Liver (tissue), 9 donors: ENCODE measurements around the gene KIAA1755. TPM values are rescaled to one million over a fixed set of nuclear protein-coding genes. Genes with fewer than 3 reads are reported as not detected.

Source experiments
- DNase-seq: peaks from one replicate; pipeline ENCODE4 v3.0.0-alpha.2; 2017; ENCODE audit warnings: low spot score
- H3K27ac ChIP-seq, 2 donors: one replicate each; pipeline ENCODE4 v1.7.0; 2013; ENCODE audit warnings: inconsistent platforms in 2 of 2, low read length in 2 of 2, control low read depth in 1 of 2, low read depth in 1 of 2, mild to moderate bottlenecking in 1 of 2
- H3K27me3 ChIP-seq, 4 donors: one replicate each; pipeline versions ENCODE4 v1.6.1 to v1.7.0; 2013; ENCODE audit warnings: low read length in 3 of 4, inconsistent platforms in 1 of 4, mild to moderate bottlenecking in 1 of 4, moderate library complexity in 1 of 4; ENCODE audit not compliant: control insufficient read depth in 4 of 4, insufficient read depth in 4 of 4
- H3K36me3 ChIP-seq, 4 donors: one replicate each; pipeline versions ENCODE4 v1.6.1 to v1.7.0; 2013; ENCODE audit warnings: low read length in 3 of 4, mild to moderate bottlenecking in 3 of 4, low read depth in 1 of 4, moderate library complexity in 1 of 4; ENCODE audit not compliant: control insufficient read depth in 4 of 4, insufficient read depth in 3 of 4
- H3K4me1 ChIP-seq, 4 donors: one replicate each; pipeline versions ENCODE4 v1.6.1 to v1.7.0; 2013; ENCODE audit warnings: low read length in 3 of 4, mild to moderate bottlenecking in 3 of 4, moderate library complexity in 1 of 4; ENCODE audit not compliant: control insufficient read depth in 4 of 4, insufficient read depth in 4 of 4
- H3K4me3 ChIP-seq, 3 donors: one replicate each; pipeline versions ENCODE4 v1.6.1 to v1.7.0; 2013; ENCODE audit warnings: low read length in 3 of 3, control low read depth in 1 of 3, low read depth in 1 of 3, mild to moderate bottlenecking in 1 of 3
- H3K9ac ChIP-seq, 2 donors: one replicate each; pipeline ENCODE4 v1.7.0; 2013; ENCODE audit warnings: low read length in 2 of 2, mild to moderate bottlenecking in 2 of 2, moderate library complexity in 2 of 2, control low read depth in 1 of 2, low read depth in 1 of 2
- H3K9me3 ChIP-seq, 4 donors: one replicate each; pipeline versions ENCODE4 v1.6.1 to v1.7.0; 2013; ENCODE audit warnings: low read length in 3 of 4; ENCODE audit not compliant: control insufficient read depth in 4 of 4
- ATF3 ChIP-seq: IDR thresholded peaks from 2 replicates; pipeline ENCODE4 v1.6.1; 2016; ENCODE audit warnings: antibody characterized with exemption
- CTCF ChIP-seq: fragments of 150-350 bp; IDR thresholded peaks from 2 replicates; pipeline ENCODE4 v1.5.1; 2017; ENCODE audit warnings: improper control_type of control experiment, low read depth, low read length; ENCODE audit not compliant: missing input control
- EGR1 ChIP-seq, 2 donors: IDR thresholded peaks; 2 replicates each; pipeline ENCODE4 v1.6.1; 2016 to 2018; ENCODE audit warnings: antibody characterized with exemption in 2 of 2, low read depth in 2 of 2
- FOXA2 ChIP-seq: IDR thresholded peaks from 2 replicates; pipeline ENCODE4 v1.6.1; 2016; ENCODE audit warnings: antibody characterized with exemption
- GABPA ChIP-seq, 2 donors: IDR thresholded peaks in 1 of 2; conservative IDR thresholded peaks in 1 of 2; 2 replicates each; pipeline ENCODE4 v1.6.1; 2016; ENCODE audit warnings: antibody characterized with exemption in 2 of 2, mild to moderate bottlenecking in 1 of 2, moderate library complexity in 1 of 2
- HNF4A ChIP-seq, 2 donors: conservative IDR thresholded peaks; 2 replicates each; pipeline ENCODE4 v1.6.1; 2016; ENCODE audit warnings: antibody characterized with exemption in 2 of 2, mild to moderate bottlenecking in 2 of 2
- HNF4G ChIP-seq: IDR thresholded peaks from 2 replicates; pipeline ENCODE4 v1.6.1; 2016; ENCODE audit warnings: antibody characterized with exemption
- JUND ChIP-seq, 2 donors: IDR thresholded peaks; 2 replicates each; pipeline ENCODE4 v1.6.1; 2016; ENCODE audit warnings: antibody characterized with exemption in 2 of 2
- NR2F2 ChIP-seq: IDR thresholded peaks from 2 replicates; pipeline ENCODE4 v1.6.1; 2016; ENCODE audit warnings: antibody characterized with exemption
- RAD21 ChIP-seq, 2 donors: IDR thresholded peaks; 2 replicates each; pipeline ENCODE4 v1.6.1; 2016; ENCODE audit warnings: antibody characterized with exemption in 2 of 2, mild to moderate bottlenecking in 2 of 2
- REST ChIP-seq: IDR thresholded peaks from 2 replicates; pipeline ENCODE4 v1.6.1; 2016; ENCODE audit warnings: antibody characterized with exemption, mild to moderate bottlenecking
- RXRA ChIP-seq, 2 donors: IDR thresholded peaks; 2 replicates each; pipeline ENCODE4 v1.6.1; 2017 to 2018; ENCODE audit warnings: antibody characterized with exemption in 2 of 2, mild to moderate bottlenecking in 1 of 2
- SP1 ChIP-seq: IDR thresholded peaks from 2 replicates; pipeline ENCODE4 v1.6.1; 2018; ENCODE audit warnings: antibody characterized with exemption, mild to moderate bottlenecking
- TAF1 ChIP-seq: conservative IDR thresholded peaks from 2 replicates; pipeline ENCODE4 v1.6.1; 2016; ENCODE audit warnings: antibody characterized with exemption, mild to moderate bottlenecking
- YY1 ChIP-seq: IDR thresholded peaks from 2 replicates; pipeline ENCODE4 v1.6.1; 2016; ENCODE audit warnings: antibody characterized with exemption, mild to moderate bottlenecking
- WGBS: extraction: QIAGEN DNeasy Blood & Tissue Kit; methylation state at CpG from one replicate; pipeline ENCODE4 v1.1.7; 2013; 5-methylcytosine and 5-hydroxymethylcytosine counted together
- polyA plus RNA-seq, 2 donors: library from polyadenylated mRNA; stranded (reverse) in 1 of 2; unstranded in 1 of 2; fragments of 200-250 nt in 1 of 2; fragments of >200 nt in 1 of 2; fragmentation: Nextera tagmentation in 1 of 2; extraction: Ambion mirVana in 1 of 2; gene quantifications; one replicate each; pipeline versions ENCODE4 v1.2.1 to v1.2.3, GENCODE V29; 2013 to 2015
- total RNA-seq, 2 donors: library from RNA; depleted of rRNA; stranded (reverse); fragments of >200 nt; gene quantifications; one replicate each; pipeline ENCODE4 v1.2.3, GENCODE V29; 2014
- TF ChIP-seq, protein P1 (sequence below): IDR thresholded peaks from 2 replicates; pipeline ENCODE4 v1.6.1; 2016; ENCODE audit warnings: antibody characterized with exemption
- donor health status: healthy.
- donor health status: healthy.
- donor health status: healthy.
- donor health status: healthy.
- donor health status: healthy.

KIAA1755 gene
- total and polyA plus RNA-seq, 4 donors, result 0.09 to 1.4 (median 0.81) TPM

DNA sequence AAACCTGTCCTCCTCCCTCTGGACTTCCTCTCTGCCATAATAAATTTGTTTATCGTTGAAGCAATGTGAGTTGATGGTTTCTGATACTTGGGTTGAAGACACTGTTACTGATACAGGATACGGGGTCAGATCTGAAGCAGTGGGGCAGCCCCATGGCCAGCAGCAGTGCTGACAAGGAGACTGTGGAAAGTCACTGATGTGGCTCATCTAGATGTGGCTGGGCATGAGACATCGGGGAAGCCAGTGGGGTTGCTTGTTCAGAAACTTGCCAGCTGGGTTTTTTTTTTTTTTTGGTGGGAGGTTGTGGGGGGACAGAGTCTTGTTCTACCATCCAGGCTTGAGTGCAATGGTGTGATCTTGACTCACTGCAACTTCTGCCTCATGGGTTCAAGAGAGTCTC lies 40.8 kb upstream of the KIAA1755 start:
- TF ChIP-seq, protein P1, sequence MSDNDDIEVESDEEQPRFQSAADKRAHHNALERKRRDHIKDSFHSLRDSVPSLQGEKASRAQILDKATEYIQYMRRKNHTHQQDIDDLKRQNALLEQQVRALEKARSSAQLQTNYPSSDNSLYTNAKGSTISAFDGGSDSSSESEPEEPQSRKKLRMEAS, result no peak
- TF ChIP-seq GABPA (IDR thresholded peaks at IDR 0.05 in 1 of 2, conservative IDR thresholded peaks at IDR 0.05 in 1 of 2), result no peak
- TF ChIP-seq HNF4G, result no peak
- no peak for TF ChIP-seq RXRA (IDR thresholded peaks at IDR 0.05)
- no peak for TF ChIP-seq TAF1
- no peak for TF ChIP-seq CTCF
- no peak for TF ChIP-seq NR2F2
- TF ChIP-seq EGR1 (IDR thresholded peaks at IDR 0.05; ENCODE audit: low read depth in 2 of 2), result no peak
- no peak for TF ChIP-seq YY1
- no peak for TF ChIP-seq SP1
- TF ChIP-seq JUND (IDR thresholded peaks at IDR 0.05), result no peak
- no peak for TF ChIP-seq ATF3
- TF ChIP-seq RAD21 (IDR thresholded peaks at IDR 0.05), result no peak
- no peak for TF ChIP-seq REST
- WGBS, result 87% methylated on average over 3 of the region's 3 CpGs
- no peaks in the 10 kb centered on the region for H3K9me3 ChIP-seq
- peaks cover 0 to 7% (median under 1%) of the 10 kb centered on the region in 4 donors for H3K4me1 ChIP-seq
- DNase-seq, result no peak
- H3K9ac ChIP-seq, result no peak overlapping the region
- no peak overlapping the region for H3K27ac ChIP-seq
- H3K4me3 ChIP-seq, result no peak overlapping the region
- H3K27me3 ChIP-seq, result no peaks in the 10 kb centered on the region
- no peaks in the 10 kb centered on the region for H3K36me3 ChIP-seq

DNA sequence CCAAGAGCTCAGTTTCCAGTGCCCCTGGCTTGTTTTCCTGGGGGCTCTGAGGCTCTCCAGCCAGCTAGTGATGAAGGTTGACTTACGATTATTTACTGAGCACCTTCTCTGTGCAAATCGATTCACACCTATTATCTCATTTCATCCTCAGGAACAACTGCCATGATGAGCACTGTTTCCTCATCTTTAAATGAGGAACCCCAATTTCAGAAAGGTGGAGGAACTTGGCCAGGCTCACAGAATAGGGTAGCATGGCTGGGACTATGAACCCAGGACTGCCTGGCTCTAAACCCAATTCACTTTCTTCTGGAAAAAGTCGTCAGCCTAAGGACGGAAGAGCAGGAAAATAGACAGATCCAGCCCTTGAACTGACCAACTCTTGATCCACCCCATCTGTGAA lies 39.9 kb upstream of the KIAA1755 start:
- H3K36me3 ChIP-seq, result no peaks in the 10 kb centered on the region
- WGBS, result 82% methylated on average over 4 of the region's 4 CpGs
- H3K9ac ChIP-seq, result no peak overlapping the region
- TF ChIP-seq NR2F2 (no peak), FOXA2 (no peak), RXRA (IDR thresholded peaks at IDR 0.05) (no peak), YY1 (no peak), RAD21 (IDR thresholded peaks at IDR 0.05) (no peak), HNF4A (conservative IDR thresholded peaks at IDR 0.05) (no peak), HNF4G (no peak), TAF1 (no peak), SP1 (no peak)
- no peak overlapping the region for H3K4me3 ChIP-seq
- H3K27ac ChIP-seq, result no peak overlapping the region
- no peaks in the 10 kb centered on the region for H3K9me3 ChIP-seq
- no peak for DNase-seq
- H3K4me1 ChIP-seq, result peaks cover 0 to 7% (median under 1%) of the 10 kb centered on the region in 4 donors
- H3K27me3 ChIP-seq, result no peaks in the 10 kb centered on the region
